Measurements from ENCODE around the gene DPH3. TPM values are rescaled to one million over a fixed set of nuclear protein-coding genes. Genes with fewer than 3 reads are reported as not detected.

DPH3 gene
- total and polyA plus RNA-seq, 10 of the 15 experiments (the other 5 are each of a cell fraction or from before 2014, with no cell fraction given), result 10.8 to 71.8 (median 23.4) TPM

DNA sequence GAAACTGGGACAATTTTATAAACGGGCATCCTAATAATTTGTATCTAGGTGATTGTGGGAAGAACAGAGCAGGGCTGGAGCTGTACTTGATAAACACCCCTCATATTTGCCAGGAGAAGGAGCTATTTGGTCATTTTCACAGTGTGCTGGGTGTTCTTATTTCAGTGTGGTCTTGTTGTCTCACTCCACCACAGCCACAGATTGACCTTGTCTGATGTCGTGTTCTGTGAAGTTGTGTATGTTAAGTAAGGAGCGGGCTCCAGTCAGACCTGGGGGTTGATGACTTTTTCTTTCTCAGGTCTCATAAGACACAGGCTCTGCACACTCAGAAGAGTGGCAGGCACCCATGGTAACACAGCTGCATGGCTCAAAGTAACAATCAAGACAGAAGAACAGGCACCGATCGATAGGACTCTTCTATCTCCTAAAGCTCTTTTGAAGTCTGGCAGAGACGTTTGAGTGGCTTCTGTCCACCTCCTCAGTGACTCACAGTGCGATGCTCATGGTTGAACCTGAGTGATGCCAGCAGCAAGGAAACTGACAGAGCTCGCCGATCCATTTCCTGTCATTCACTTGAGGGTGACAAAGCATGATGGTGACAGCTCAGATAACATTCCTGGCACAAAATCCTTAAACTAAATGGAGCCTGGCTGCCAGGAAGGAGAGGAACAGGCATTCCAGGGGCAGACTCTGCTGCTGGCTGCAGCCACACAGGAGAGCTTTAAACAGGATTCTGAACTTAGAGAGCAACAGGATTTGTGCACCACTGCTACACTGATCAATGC is 20.8 kb downstream of the DPH3 start (continued):
- TF ChIP-seq, protein P1, sequence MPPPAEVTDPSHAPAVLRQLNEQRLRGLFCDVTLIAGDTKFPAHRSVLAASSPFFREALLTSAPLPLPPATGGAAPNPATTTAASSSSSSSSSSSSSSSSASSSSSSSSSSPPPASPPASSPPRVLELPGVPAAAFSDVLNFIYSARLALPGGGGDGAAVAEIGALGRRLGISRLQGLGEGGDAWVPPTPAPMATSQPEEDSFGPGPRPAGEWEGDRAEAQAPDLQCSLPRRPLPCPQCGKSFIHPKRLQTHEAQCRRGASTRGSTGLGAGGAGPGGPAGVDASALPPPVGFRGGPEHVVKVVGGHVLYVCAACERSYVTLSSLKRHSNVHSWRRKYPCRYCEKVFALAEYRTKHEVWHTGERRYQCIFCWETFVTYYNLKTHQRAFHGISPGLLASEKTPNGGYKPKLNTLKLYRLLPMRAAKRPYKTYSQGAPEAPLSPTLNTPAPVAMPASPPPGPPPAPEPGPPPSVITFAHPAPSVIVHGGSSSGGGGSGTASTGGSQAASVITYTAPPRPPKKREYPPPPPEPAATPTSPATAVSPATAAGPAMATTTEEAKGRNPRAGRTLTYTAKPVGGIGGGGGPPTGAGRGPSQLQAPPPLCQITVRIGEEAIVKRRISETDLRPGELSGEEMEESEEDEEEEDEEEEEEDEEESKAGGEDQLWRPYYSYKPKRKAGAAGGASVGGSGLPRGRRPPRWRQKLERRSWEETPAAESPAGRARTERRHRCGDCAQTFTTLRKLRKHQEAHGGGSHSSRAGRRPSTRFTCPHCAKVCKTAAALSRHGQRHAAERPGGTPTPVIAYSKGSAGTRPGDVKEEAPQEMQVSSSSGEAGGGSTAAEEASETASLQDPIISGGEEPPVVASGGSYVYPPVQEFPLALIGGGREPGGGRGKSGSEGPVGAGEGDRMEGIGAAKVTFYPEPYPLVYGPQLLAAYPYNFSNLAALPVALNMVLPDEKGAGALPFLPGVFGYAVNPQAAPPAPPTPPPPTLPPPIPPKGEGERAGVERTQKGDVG (CRISPR knock-in tag; IDR thresholded peaks at IDR 0.05), result no peak
- TF ChIP-seq, protein P2, sequence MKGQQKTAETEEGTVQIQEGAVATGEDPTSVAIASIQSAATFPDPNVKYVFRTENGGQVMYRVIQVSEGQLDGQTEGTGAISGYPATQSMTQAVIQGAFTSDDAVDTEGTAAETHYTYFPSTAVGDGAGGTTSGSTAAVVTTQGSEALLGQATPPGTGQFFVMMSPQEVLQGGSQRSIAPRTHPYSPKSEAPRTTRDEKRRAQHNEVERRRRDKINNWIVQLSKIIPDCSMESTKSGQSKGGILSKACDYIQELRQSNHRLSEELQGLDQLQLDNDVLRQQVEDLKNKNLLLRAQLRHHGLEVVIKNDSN (IDR thresholded peaks at IDR 0.05; ENCODE audit: borderline replicate concordance, extremely low read length, insufficient read depth, low read depth, low read length), result no peak
- TF ChIP-seq RCOR1 (conservative IDR thresholded peaks at IDR 0.05; ENCODE audit: low read depth, low read length) (no peak), FOXK2 (IDR thresholded peaks at IDR 0.05) (no peak), SPI1 (IDR thresholded peaks at IDR 0.05; ENCODE audit: borderline replicate concordance, insufficient read depth, low read depth, low read length) (no peak), MAX (IDR thresholded peaks at IDR 0.05; ENCODE audit: low read depth, low read length) (no peak), RBBP5 (conservative IDR thresholded peaks at IDR 0.05) (no peak), ZNF24 (IDR thresholded peaks at IDR 0.05) (no peak), ATF7 (IDR thresholded peaks at IDR 0.05; ENCODE audit: low read depth) (no peak)
- TF ChIP-seq, protein P3, sequence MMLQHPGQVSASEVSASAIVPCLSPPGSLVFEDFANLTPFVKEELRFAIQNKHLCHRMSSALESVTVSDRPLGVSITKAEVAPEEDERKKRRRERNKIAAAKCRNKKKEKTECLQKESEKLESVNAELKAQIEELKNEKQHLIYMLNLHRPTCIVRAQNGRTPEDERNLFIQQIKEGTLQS (IDR thresholded peaks at IDR 0.05; ENCODE audit: borderline replicate concordance, extremely low read depth, low read depth, low read length), result no peak

Data from GM12878 (cell line).